H9 (cell line): ENCODE data around the gene TNRC6C. TPM values are rescaled to one million over a fixed set of nuclear protein-coding genes. Genes with fewer than 3 reads are reported as not detected.
A peak's percentile ranks its signal among the peaks of the same experiment; 100 is the strongest.

Experiments used
- DNase-seq: peaks from one replicate; pipeline ENCODE4 v3.0.0-alpha.2; 2017
- H2AFZ ChIP-seq: one replicate; pipeline ENCODE4 v1.6.1; 2013; ENCODE audit warnings: mild to moderate bottlenecking, low read length, control low read depth, moderate library complexity
- H2AK5ac ChIP-seq: 2 replicates; pipeline ENCODE4 v1.6.1; 2013; ENCODE audit warnings: low read length, control low read depth, mixed read lengths; ENCODE audit not compliant: insufficient read length
- H2BK120ac ChIP-seq: one replicate; pipeline ENCODE4 v1.6.1; 2013; ENCODE audit warnings: low read depth, mild to moderate bottlenecking, low read length, control low read depth, inconsistent platforms; ENCODE audit not compliant: poor library complexity, severe bottlenecking
- H2BK12ac ChIP-seq: 2 replicates; pipeline ENCODE4 v1.6.1; 2013; ENCODE audit warnings: low read length, control low read depth, mixed read lengths, low read depth; ENCODE audit not compliant: insufficient read length
- H2BK15ac ChIP-seq: 2 replicates; pipeline ENCODE4 v1.6.1; 2013; ENCODE audit warnings: low read depth, low read length, control low read depth
- H2BK20ac ChIP-seq: one replicate; pipeline ENCODE4 v1.6.1; 2013; ENCODE audit warnings: low read depth, mild to moderate bottlenecking, low read length, control low read depth, inconsistent platforms; ENCODE audit not compliant: poor library complexity, severe bottlenecking
- H2BK5ac ChIP-seq: 2 replicates; pipeline ENCODE4 v1.6.1; 2013; ENCODE audit warnings: low read length, control low read depth, mixed read lengths; ENCODE audit not compliant: insufficient read length
- H3K14ac ChIP-seq: 2 replicates; pipeline ENCODE4 v1.6.1; 2013; ENCODE audit warnings: low read length, control low read depth; ENCODE audit not compliant: insufficient read depth
- H3K18ac ChIP-seq: 2 replicates; pipeline ENCODE4 v1.6.1; 2013; ENCODE audit warnings: low read depth, mild to moderate bottlenecking, mixed read lengths, low read length, control low read depth; ENCODE audit not compliant: insufficient read length
- H3K23ac ChIP-seq: 2 replicates; pipeline ENCODE4 v1.6.1; 2013; ENCODE audit warnings: low read length, control low read depth, mixed read lengths, low read depth; ENCODE audit not compliant: insufficient read length
- H3K23me2 ChIP-seq: 2 replicates; pipeline ENCODE4 v1.6.1; 2013; ENCODE audit warnings: low read depth, mild to moderate bottlenecking, mixed read lengths, low read length, control low read depth; ENCODE audit not compliant: insufficient read length, poor library complexity, severe bottlenecking
- H3K27ac ChIP-seq: 2 replicates; pipeline ENCODE4 v1.5.1; 2013; ENCODE audit warnings: low read length, control low read depth, mixed read lengths, low read depth; ENCODE audit not compliant: insufficient read length
- H3K27me3 ChIP-seq: 2 replicates; pipeline ENCODE4 v1.6.1; 2013; ENCODE audit warnings: low read length, control low read depth, inconsistent platforms; ENCODE audit not compliant: insufficient read depth
- H3K4ac ChIP-seq: 2 replicates; pipeline ENCODE4 v1.6.1; 2013; ENCODE audit warnings: low read depth, mild to moderate bottlenecking, control low read depth, inconsistent platforms, low read length, moderate library complexity
- H3K4me1 ChIP-seq: 2 replicates; pipeline ENCODE4 v1.6.1; 2013; ENCODE audit warnings: low read length, control low read depth, inconsistent platforms; ENCODE audit not compliant: insufficient read depth
- H3K4me2 ChIP-seq: 2 replicates; pipeline ENCODE4 v1.6.1; 2013; ENCODE audit warnings: low read length, control low read depth, mixed read lengths; ENCODE audit not compliant: insufficient read length, insufficient read depth
- H3K56ac ChIP-seq: 2 replicates; pipeline ENCODE4 v1.6.1; 2013; ENCODE audit warnings: low read depth, mild to moderate bottlenecking, mixed read lengths, low read length, control low read depth; ENCODE audit not compliant: insufficient read length
- H3K79me1 ChIP-seq: 2 replicates; pipeline ENCODE4 v1.6.1; 2013; ENCODE audit warnings: low read depth, mild to moderate bottlenecking, moderate library complexity, low read length, control low read depth, inconsistent platforms; ENCODE audit not compliant: insufficient read depth, poor library complexity, severe bottlenecking
- H3K79me2 ChIP-seq: 2 replicates; pipeline ENCODE4 v1.6.1; 2013; ENCODE audit warnings: low read length, control low read depth, inconsistent platforms; ENCODE audit not compliant: insufficient read depth
- H3K9ac ChIP-seq: 2 replicates; pipeline ENCODE4 v1.6.1; 2013; ENCODE audit warnings: low read length, control low read depth, mixed read lengths; ENCODE audit not compliant: insufficient read length; ENCODE audit errors: extremely low read depth
- H3K9me3 ChIP-seq: one replicate; pipeline ENCODE4 v1.6.1; 2013; ENCODE audit warnings: low read depth, low read length, inconsistent platforms; ENCODE audit not compliant: control insufficient read depth
- H3T11ph ChIP-seq: one replicate; pipeline ENCODE4 v1.6.1; 2013; ENCODE audit warnings: mild to moderate bottlenecking, low read length, control low read depth, inconsistent platforms
- H4K20me1 ChIP-seq: one replicate; pipeline ENCODE4 v1.6.1; 2013; ENCODE audit not compliant: control insufficient read depth, insufficient read length, insufficient read depth
- H4K5ac ChIP-seq: 2 replicates; pipeline ENCODE4 v1.6.1; 2013; ENCODE audit warnings: low read depth, mild to moderate bottlenecking, mixed read lengths, low read length, control low read depth; ENCODE audit not compliant: insufficient read length
- H4K8ac ChIP-seq: replicated peaks from 2 replicates; pipeline ENCODE4 v1.6.1; 2013; ENCODE audit warnings: low read length, control low read depth, mixed read lengths, low read depth; ENCODE audit not compliant: insufficient read length
- H4K91ac ChIP-seq: 2 replicates; pipeline ENCODE4 v1.6.1; 2013; ENCODE audit warnings: low read depth, mild to moderate bottlenecking, moderate library complexity, mixed read lengths, low read length, control low read depth; ENCODE audit not compliant: insufficient read length
- H3K27ac Mint-ChIP-seq, 3 experiments: 2 replicates in 2 of 3; 3 replicates in 1 of 3; pipeline ENCODE4 v1.8.0; 2020 to 2021; ENCODE audit warnings: mixed read lengths in 3 of 3, mild to moderate bottlenecking in 1 of 3, moderate library complexity in 1 of 3
- H3K27me3 Mint-ChIP-seq: 2 replicates; pipeline ENCODE4 v1.8.0; 2021; ENCODE audit warnings: low read depth, mild to moderate bottlenecking, moderate library complexity, mixed read lengths
- H3K36me3 Mint-ChIP-seq, 3 experiments: 2 replicates in 2 of 3; 3 replicates in 1 of 3; pipeline ENCODE4 v1.8.0; 2020 to 2021; ENCODE audit warnings: low read depth in 3 of 3, mixed read lengths in 3 of 3; ENCODE audit not compliant: insufficient read depth in 1 of 3
- H3K4me1 Mint-ChIP-seq, 2 experiments: 2 replicates each; pipeline ENCODE4 v1.8.0; 2020; ENCODE audit warnings: mixed read lengths in 2 of 2
- H3K4me3 Mint-ChIP-seq, 2 experiments: 2 replicates in 1 of 2; 3 replicates in 1 of 2; pipeline ENCODE4 v1.8.0; 2020 to 2021; ENCODE audit warnings: mild to moderate bottlenecking in 2 of 2, mixed read lengths in 2 of 2, moderate library complexity in 1 of 2
- H3K9me3 Mint-ChIP-seq, 2 experiments: 2 replicates in 1 of 2; 3 replicates in 1 of 2; pipeline ENCODE4 v1.8.0; 2020; ENCODE audit warnings: mild to moderate bottlenecking in 2 of 2, mixed read lengths in 2 of 2, moderate library complexity in 1 of 2
- WGBS: extraction: QIAGEN DNeasy Blood & Tissue Kit; methylation state at CpG from one replicate; pipeline ENCODE4 v1.1.7; 2013; ENCODE audit warnings: missing lambda C conversion rate, low lambda C conversion rate, mixed read lengths; ENCODE audit not compliant: insufficient read length; ENCODE audit errors: extremely low coverage; 5-methylcytosine and 5-hydroxymethylcytosine counted together
- total RNA-seq: library from RNA; stranded (reverse); gene quantifications from 2 replicates; pipeline ENCODE4 v1.2.1, GENCODE V29; 2021
- TF ChIP-seq, protein P1 (sequence below): fragments of 200-600 bp; sonication (generic); conservative IDR thresholded peaks from 3 replicates; pipeline ENCODE4 v1.8.0; 2021; ENCODE audit warnings: antibody characterized with exemption, mild to moderate bottlenecking

TNRC6C gene
- total RNA-seq, 1 experiment from 2014 or later = 24.7 TPM

DNA sequence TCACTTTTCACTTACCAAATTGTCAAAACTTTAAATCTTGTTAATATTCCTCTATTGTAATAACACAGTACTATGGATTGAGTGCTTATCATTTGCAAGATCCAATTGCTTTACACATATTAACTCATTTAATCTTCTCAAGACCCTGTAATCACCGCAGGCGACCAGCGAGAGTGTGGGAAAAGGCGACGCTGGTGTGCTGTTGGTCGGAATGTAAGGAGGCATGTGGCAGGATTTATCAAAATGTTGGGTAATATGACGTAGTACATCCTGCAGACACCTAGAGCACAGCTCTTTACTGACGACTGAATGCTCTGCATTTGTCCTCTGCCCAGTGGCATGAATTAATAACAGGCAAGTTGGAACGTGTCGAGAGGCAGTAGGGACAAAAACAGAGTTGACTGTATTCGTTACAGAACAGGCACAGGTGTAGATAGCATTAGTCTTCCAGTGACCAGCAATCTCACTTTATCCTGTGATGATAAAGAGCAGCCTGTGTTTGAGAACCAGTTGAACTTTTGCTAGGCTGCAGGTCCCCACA is 80.3 kb downstream of the TNRC6C start:
- Histone ChIP-seq H3K23ac (no peak overlapping the region), H3K9me3 (no peaks in the 10 kb centered on the region), H4K5ac (no peak overlapping the region), H2BK15ac (no peak overlapping the region), H3K56ac (no peak overlapping the region), H3T11ph (no peak overlapping the region), H2AFZ (no peak overlapping the region), H3K27me3 (no peaks in the 10 kb centered on the region), H3K4me1 (0 out of 2 replicates have a peak, but pooled peaks cover 2% of the 10 kb centered on the region), H2AK5ac (no peak overlapping the region), H2BK12ac (no peak overlapping the region), H4K8ac (no peak overlapping the region), H3K79me2 (no peaks in the 10 kb centered on the region), H2BK20ac (no peak overlapping the region), H3K18ac (peak overlapping the region; percentile 15), H3K4ac (no peak overlapping the region), H3K23me2 (no peaks in the 10 kb centered on the region), H3K79me1 (no peaks in the 10 kb centered on the region), H4K20me1 (peaks cover 2% of the 10 kb centered on the region), H3K27ac (no peak overlapping the region), H2BK5ac (no peak overlapping the region), H2BK120ac (no peak overlapping the region), H3K4me2 (no peak overlapping the region), H3K9ac (no peak overlapping the region), H3K14ac (no peak overlapping the region), H4K91ac (no peak overlapping the region)
- no peaks in the 10 kb centered on the region; a peak in 1 of 5 replicates for H3K9me3 Mint-ChIP-seq
- H3K4me1 Mint-ChIP-seq = peaks cover 0 to 3% of the 10 kb centered on the region in 2 experiments; a peak in 1 of 4 replicates
- no CpG with 5 or more reads among the region's 11 CpGs for WGBS
- H3K27ac Mint-ChIP-seq = peak overlapping the region in 1 of 3 experiments; percentile 62; a peak in 1 of 7 replicates
- no peak overlapping the region for H3K4me3 Mint-ChIP-seq
- no peak for DNase-seq
- TF ChIP-seq, protein P1, sequence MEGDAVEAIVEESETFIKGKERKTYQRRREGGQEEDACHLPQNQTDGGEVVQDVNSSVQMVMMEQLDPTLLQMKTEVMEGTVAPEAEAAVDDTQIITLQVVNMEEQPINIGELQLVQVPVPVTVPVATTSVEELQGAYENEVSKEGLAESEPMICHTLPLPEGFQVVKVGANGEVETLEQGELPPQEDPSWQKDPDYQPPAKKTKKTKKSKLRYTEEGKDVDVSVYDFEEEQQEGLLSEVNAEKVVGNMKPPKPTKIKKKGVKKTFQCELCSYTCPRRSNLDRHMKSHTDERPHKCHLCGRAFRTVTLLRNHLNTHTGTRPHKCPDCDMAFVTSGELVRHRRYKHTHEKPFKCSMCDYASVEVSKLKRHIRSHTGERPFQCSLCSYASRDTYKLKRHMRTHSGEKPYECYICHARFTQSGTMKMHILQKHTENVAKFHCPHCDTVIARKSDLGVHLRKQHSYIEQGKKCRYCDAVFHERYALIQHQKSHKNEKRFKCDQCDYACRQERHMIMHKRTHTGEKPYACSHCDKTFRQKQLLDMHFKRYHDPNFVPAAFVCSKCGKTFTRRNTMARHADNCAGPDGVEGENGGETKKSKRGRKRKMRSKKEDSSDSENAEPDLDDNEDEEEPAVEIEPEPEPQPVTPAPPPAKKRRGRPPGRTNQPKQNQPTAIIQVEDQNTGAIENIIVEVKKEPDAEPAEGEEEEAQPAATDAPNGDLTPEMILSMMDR = no peak
- no peaks in the 10 kb centered on the region for H3K27me3 Mint-ChIP-seq
- H3K36me3 Mint-ChIP-seq = peaks cover 22 to 37% (median 35%) of the 10 kb centered on the region in 3 experiments; a peak in 6 of 7 replicates
